Kidney epithelial cell (primary cell): ENCODE data around the gene ABCC3. TPM values are rescaled to one million over a fixed set of nuclear protein-coding genes. Genes with fewer than 3 reads are reported as not detected.

ENCODE experiments used
- DNase-seq: peaks from one replicate; pipeline ENCODE4 v3.0.0-alpha.2; 2010; ENCODE audit warnings: low read depth
- H3K27me3 ChIP-seq: 2 replicates; pipeline ENCODE4 v1.6.0; 2011; ENCODE audit warnings: low read length; ENCODE audit not compliant: control insufficient read depth, insufficient read depth
- H3K36me3 ChIP-seq: 2 replicates; pipeline ENCODE4 v1.5.1; 2011; ENCODE audit warnings: low read length; ENCODE audit not compliant: control insufficient read depth, insufficient read depth
- H3K4me3 ChIP-seq: 2 replicates; pipeline ENCODE4 v1.5.1; 2011; ENCODE audit warnings: low read depth, mild to moderate bottlenecking, control low read depth, low read length
- CTCF ChIP-seq: IDR thresholded peaks from 2 replicates; pipeline ENCODE4 v1.5.1; 2011; ENCODE audit warnings: mild to moderate bottlenecking, moderate library complexity, low read length, control low read depth, inconsistent platforms; ENCODE audit not compliant: insufficient read depth, poor library complexity, severe bottlenecking
- total RNA-seq: library from RNA; depleted of rRNA; stranded (reverse); fragments of >200 nt; gene quantifications from 2 replicates; pipeline ENCODE4 v1.2.3, GENCODE V29; 2015

The ABCC3 gene
- total RNA-seq, 1 donor from 2014 or later = 1.3 TPM

GRCh38 chr17:50594892-50595291 is 39.8 kb upstream of the ABCC3 start:
- no peaks in the 10 kb centered on the region for H3K36me3 ChIP-seq
- peaks cover 43% of the 10 kb centered on the region for H3K27me3 ChIP-seq
- DNase-seq = no peak
- no peak overlapping the region for H3K4me3 ChIP-seq
- no peak for TF ChIP-seq CTCF

- Histone ChIP-seq H3K36me3 (no peaks in the 10 kb centered on the region), H3K27me3 (peaks cover 53% of the 10 kb centered on the region), H3K4me3 (no peak overlapping the region)
- DNase-seq = no peak
- TF ChIP-seq CTCF = peak; percentile 24
Measured at GRCh38 chr17:50596191-50597037, 38.3 kb upstream of the ABCC3 start.

GRCh38 chr17:50598487-50598886 is 36.2 kb upstream of the ABCC3 start:
- DNase-seq = no peak
- Histone ChIP-seq H3K4me3 (no peak overlapping the region), H3K27me3 (peaks cover 56% of the 10 kb centered on the region), H3K36me3 (no peaks in the 10 kb centered on the region)
- no peak for TF ChIP-seq CTCF

- Histone ChIP-seq H3K27me3 (peaks cover 61% of the 10 kb centered on the region), H3K4me3 (no peak overlapping the region), H3K36me3 (no peaks in the 10 kb centered on the region)
- DNase-seq = no peak
- TF ChIP-seq CTCF = no peak
Measured at GRCh38 chr17:50599606-50600005, 35.1 kb upstream of the ABCC3 start.

- Histone ChIP-seq H3K36me3 (no peaks in the 10 kb centered on the region), H3K27me3 (peaks cover 60% of the 10 kb centered on the region), H3K4me3 (no peak overlapping the region)
- no peak for DNase-seq
- TF ChIP-seq CTCF = no peak
Measured at GRCh38 chr17:50601823-50602375, 32.8 kb upstream of the ABCC3 start.
